Spinal cord (tissue), 10 donors: ENCODE results near the gene OTX2. TPM values are rescaled to one million over a fixed set of nuclear protein-coding genes. Genes with fewer than 3 reads are reported as not detected.

Source experiments
- DNase-seq, 6 donors: peaks; one replicate each; pipeline versions ENCODE4 v3.0.0 to v3.0.0-alpha.2; 2013 to 2015; ENCODE audit warnings: low spot score in 6 of 6, low read depth in 4 of 6
- H3K27ac ChIP-seq: one replicate; pipeline ENCODE4 v1.5.1; 2013; ENCODE audit warnings: low read depth, low read length, control low read depth
- H3K27me3 ChIP-seq: one replicate; pipeline ENCODE4 v1.6.1; 2013; ENCODE audit warnings: low read length; ENCODE audit not compliant: control insufficient read depth, insufficient read depth
- H3K36me3 ChIP-seq: one replicate; pipeline ENCODE4 v1.6.1; 2013; ENCODE audit warnings: low read length; ENCODE audit not compliant: control insufficient read depth, insufficient read depth
- H3K4me1 ChIP-seq: one replicate; pipeline ENCODE4 v1.6.1; 2013; ENCODE audit warnings: low read length; ENCODE audit not compliant: control insufficient read depth, insufficient read depth
- H3K4me3 ChIP-seq: one replicate; pipeline ENCODE4 v1.5.1; 2013; ENCODE audit warnings: low read depth, low read length, control low read depth
- H3K9me3 ChIP-seq: one replicate; pipeline ENCODE4 v1.6.1; 2013; ENCODE audit warnings: low read length; ENCODE audit not compliant: control insufficient read depth, insufficient read depth
- WGBS: methylation state at CpG from one replicate; pipeline ENCODE4 v1.1.5; 2013; ENCODE audit warnings: missing lambda C conversion rate; ENCODE audit not compliant: insufficient coverage; 5-methylcytosine and 5-hydroxymethylcytosine counted together
- polyA plus RNA-seq, 2 donors: library from polyadenylated mRNA; unstranded; fragments of 120-200 nt; gene quantifications; one replicate each; pipeline ENCODE4 v1.2.1, GENCODE V29; 2013; ENCODE audit not compliant: insufficient read length in 2 of 2
- total RNA-seq, 2 donors: library from RNA; depleted of rRNA in 1 of 2; stranded (reverse); fragments of 120-200 nt in 1 of 2; fragments of >200 nt in 1 of 2; gene quantifications; one replicate each; pipeline versions ENCODE4 v1.2.3 to v1.2.4, GENCODE V29; 2013 to 2014
- donor health status: healthy.

Gene OTX2
- total and polyA plus RNA-seq, 4 donors: 35.0 TPM; not detected in 3

- H3K36me3 ChIP-seq: no peaks in the 10 kb centered on the region
- 93% methylated on average over 3 of the region's 4 CpGs for WGBS
- peaks cover 9% of the 10 kb centered on the region for H3K27me3 ChIP-seq
- H3K27ac ChIP-seq: no peak overlapping the region
- H3K9me3 ChIP-seq: no peaks in the 10 kb centered on the region
- DNase-seq: no peak
- no peaks in the 10 kb centered on the region for H3K4me1 ChIP-seq
- H3K4me3 ChIP-seq: no peak overlapping the region
Observed at GRCh38 chr14:56829151-56829550, 18.9 kb upstream of the OTX2 start.

GRCh38 chr14:56826214-56826613 lies 15.9 kb upstream of the OTX2 start:
- Histone ChIP-seq H3K36me3 (no peaks in the 10 kb centered on the region), H3K27me3 (peaks cover 27% of the 10 kb centered on the region), H3K9me3 (no peaks in the 10 kb centered on the region), H3K4me1 (no peaks in the 10 kb centered on the region), H3K4me3 (no peak overlapping the region), H3K27ac (no peak overlapping the region)
- WGBS: 100% methylated on average over 2 of the region's 4 CpGs
- DNase-seq: no peak

GRCh38 chr14:56821805-56822610 lies 11.7 kb upstream of the OTX2 start:
- H3K27me3 ChIP-seq: peaks cover 61% of the 10 kb centered on the region
- H3K27ac ChIP-seq: no peak overlapping the region
- WGBS: no CpG with 5 or more reads among the region's 6 CpGs
- no peaks in the 10 kb centered on the region for H3K36me3 ChIP-seq
- no peak for DNase-seq
- H3K9me3 ChIP-seq: no peaks in the 10 kb centered on the region
- peaks cover 4% of the 10 kb centered on the region for H3K4me1 ChIP-seq
- H3K4me3 ChIP-seq: no peak overlapping the region

- Histone ChIP-seq H3K4me3 (no peak overlapping the region), H3K9me3 (no peaks in the 10 kb centered on the region), H3K27me3 (peaks cover 67% of the 10 kb centered on the region), H3K36me3 (no peaks in the 10 kb centered on the region), H3K4me1 (peaks cover 7% of the 10 kb centered on the region), H3K27ac (no peak overlapping the region)
- DNase-seq: no peak
- 40% methylated on average over 1 of the region's 4 CpGs for WGBS
Observed at GRCh38 chr14:56821177-56821576, 10.9 kb upstream of the OTX2 start.

GRCh38 chr14:56817396-56817921 lies 7.2 kb upstream of the OTX2 start:
- peaks cover 7% of the 10 kb centered on the region for H3K4me1 ChIP-seq
- peaks cover 91% of the 10 kb centered on the region for H3K27me3 ChIP-seq
- no peaks in the 10 kb centered on the region for H3K9me3 ChIP-seq
- no peak overlapping the region for H3K27ac ChIP-seq
- no peaks in the 10 kb centered on the region for H3K36me3 ChIP-seq
- under 1% methylated on average over 28 of the region's 31 CpGs for WGBS
- no peak overlapping the region for H3K4me3 ChIP-seq
- no peak for DNase-seq

- H3K27ac ChIP-seq: no peak overlapping the region
- H3K4me1 ChIP-seq: peaks cover 7% of the 10 kb centered on the region
- H3K36me3 ChIP-seq: no peaks in the 10 kb centered on the region
- WGBS: under 1% methylated on average over 53 of the region's 66 CpGs
- no peaks in the 10 kb centered on the region for H3K9me3 ChIP-seq
- no peak overlapping the region for H3K4me3 ChIP-seq
- DNase-seq: peak in 2 of 6 donors; percentile 29 to 68
- H3K27me3 ChIP-seq: peaks cover 91% of the 10 kb centered on the region
Observed at GRCh38 chr14:56816574-56817391, 6.5 kb upstream of the OTX2 start.

GRCh38 chr14:56815745-56816144 lies 5.5 kb upstream of the OTX2 start:
- peak in 2 of 6 donors; percentile 40 to 50 for DNase-seq
- peaks cover 7% of the 10 kb centered on the region for H3K4me1 ChIP-seq
- no peaks in the 10 kb centered on the region for H3K36me3 ChIP-seq
- H3K27ac ChIP-seq: no peak overlapping the region
- WGBS: 0% methylated on average over 2 of the region's 5 CpGs
- peaks cover 92% of the 10 kb centered on the region for H3K27me3 ChIP-seq
- no peaks in the 10 kb centered on the region for H3K9me3 ChIP-seq
- H3K4me3 ChIP-seq: no peak overlapping the region

- peaks cover 7% of the 10 kb centered on the region for H3K4me1 ChIP-seq
- DNase-seq: peak in 2 of 6 donors; percentile 39 to 48
Observed at GRCh38 chr14:56814969-56815700, 4.9 kb upstream of the OTX2 start.

GRCh38 chr14:56814519-56814959 lies 4.3 kb upstream of the OTX2 start:
- peak in 1 of 6 donors; percentile 50 for DNase-seq
- no peak overlapping the region for H3K27ac ChIP-seq
- peaks cover 7% of the 10 kb centered on the region for H3K4me1 ChIP-seq
- 1% methylated on average over 6 of the region's 7 CpGs for WGBS
- no peak overlapping the region for H3K4me3 ChIP-seq
- H3K9me3 ChIP-seq: no peaks in the 10 kb centered on the region
- H3K27me3 ChIP-seq: peaks cover 96% of the 10 kb centered on the region
- no peaks in the 10 kb centered on the region for H3K36me3 ChIP-seq

More at GRCh38 chr14:56814969-56815700, 4.9 kb upstream of the OTX2 start:
- H3K9me3 ChIP-seq: no peaks in the 10 kb centered on the region
- H3K36me3 ChIP-seq: no peaks in the 10 kb centered on the region
- H3K27me3 ChIP-seq: peaks cover 92% of the 10 kb centered on the region
- H3K27ac ChIP-seq: no peak overlapping the region
- no peak overlapping the region for H3K4me3 ChIP-seq
- no CpG with 5 or more reads among the region's 4 CpGs for WGBS
